GM23248 (cell line): ENCODE measurements around the gene GPHA2.

Source experiments
- EZH2 ChIP-seq: fragments of 200-600 bp; sonication (generic); IDR thresholded peaks from 2 replicates; pipeline ENCODE4 v1.6.1; 2018; ENCODE audit warnings: antibody characterized with exemption, mild to moderate bottlenecking; ENCODE audit not compliant: insufficient read depth, poor library complexity, severe bottlenecking
- EZH2phosphoT487 ChIP-seq: fragments of 200-600 bp; sonication (generic); IDR thresholded peaks from 2 replicates; pipeline ENCODE4 v1.6.1; 2018; ENCODE audit warnings: antibody characterized with exemption, moderate library complexity, mild to moderate bottlenecking, low read depth; ENCODE audit not compliant: insufficient read depth

- TF ChIP-seq EZH2 (no peak), EZH2phosphoT487 (no peak)
Observed at GRCh38 chr11:64932324-64932723, 3.4 kb downstream of the GPHA2 start.
